SK-N-SH (cell line): ENCODE results near the gene PBX1.

ENCODE experiments used
- CTCF ChIP-seq: fragments of 200-600 bp; sonication (generic); IDR thresholded peaks from 2 replicates; pipeline ENCODE4 v1.6.1; 2017; ENCODE audit warnings: antibody characterized with exemption, mild to moderate bottlenecking, moderate library complexity
- IRF3 ChIP-seq: fragments of 150-350 bp; IDR thresholded peaks from 2 replicates; pipeline ENCODE4 v1.6.1; 2016; ENCODE audit warnings: mild to moderate bottlenecking, low read depth, low read length
- JUND ChIP-seq: IDR thresholded peaks from 2 replicates; pipeline ENCODE4 v1.4.0; 2012
- NRF1 ChIP-seq: IDR thresholded peaks from 2 replicates; pipeline ENCODE4 v1.6.1; 2012; ENCODE audit warnings: low read depth, mild to moderate bottlenecking, low read length
- POLR2AphosphoS5 ChIP-seq: IDR thresholded peaks from 2 replicates; pipeline ENCODE4 v1.6.1; 2012; ENCODE audit warnings: low read depth, low read length
- SMC3 ChIP-seq: IDR thresholded peaks from 2 replicates; pipeline ENCODE4 v1.6.1; 2012; ENCODE audit warnings: low read depth, low read length, improper control_type of control experiment

GRCh38 chr1:164725401-164725800 is 166.4 kb downstream of the PBX1 start:
- no peak for TF ChIP-seq POLR2AphosphoS5
- TF ChIP-seq JUND, result no peak
- TF ChIP-seq SMC3, result no peak
- TF ChIP-seq IRF3, result no peak
- TF ChIP-seq CTCF, result no peak
- TF ChIP-seq NRF1, result no peak
